G401 (cell line): ENCODE measurements around the gene HOXD10. TPM values are rescaled to one million over a fixed set of nuclear protein-coding genes. Genes with fewer than 3 reads are reported as not detected.

Experiments
- DNase-seq: peaks from one replicate; pipeline ENCODE4 v3.0.0-alpha.2; 2015; ENCODE audit warnings: low spot score
- in situ Hi-C: cut with HindIII; loops from 2 replicates; pipeline ENCODE4 v1.10.0; 2016; ENCODE audit warnings: low sequenced_read_pairs, mixed read lengths
- total RNA-seq: library from RNA; depleted of rRNA; stranded (reverse); fragments of >200 nt; shearing (Covaris generic); gene quantifications from 2 replicates; pipeline ENCODE4 v1.2.3, GENCODE V29; 2014

HOXD10 gene
- total RNA-seq, 1 experiment from 2014 or later = not detected

DNA sequence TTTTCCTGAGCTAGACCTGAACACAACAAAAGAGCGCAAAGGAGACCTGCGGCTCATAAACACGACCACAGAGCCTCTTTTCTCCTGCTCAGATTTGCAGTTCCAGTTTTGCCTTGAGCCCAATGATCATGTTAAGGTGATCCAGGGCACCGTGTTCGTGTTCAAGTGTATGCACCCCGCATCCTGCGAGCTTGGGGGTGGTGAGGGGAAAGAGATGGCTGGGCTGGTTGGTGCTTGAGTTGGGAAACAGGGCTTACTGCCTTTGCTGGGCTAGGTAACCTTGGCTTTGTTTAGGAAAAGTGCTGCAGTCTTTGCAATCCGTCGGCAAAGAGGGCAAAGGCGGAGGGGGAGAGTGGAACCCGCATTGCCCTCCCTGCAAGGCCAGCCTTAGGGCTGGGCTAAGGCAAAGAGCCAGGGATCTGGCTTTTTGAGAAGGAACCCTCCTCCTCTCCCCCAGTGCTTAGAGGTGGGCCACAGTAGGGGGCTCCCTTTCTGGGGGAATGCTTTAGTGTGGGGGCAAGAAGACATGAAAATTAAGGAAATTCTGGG is 1.3 kb downstream of the HOXD10 start:
- in situ Hi-C loops = no loop called here
- no peak for DNase-seq

DNA sequence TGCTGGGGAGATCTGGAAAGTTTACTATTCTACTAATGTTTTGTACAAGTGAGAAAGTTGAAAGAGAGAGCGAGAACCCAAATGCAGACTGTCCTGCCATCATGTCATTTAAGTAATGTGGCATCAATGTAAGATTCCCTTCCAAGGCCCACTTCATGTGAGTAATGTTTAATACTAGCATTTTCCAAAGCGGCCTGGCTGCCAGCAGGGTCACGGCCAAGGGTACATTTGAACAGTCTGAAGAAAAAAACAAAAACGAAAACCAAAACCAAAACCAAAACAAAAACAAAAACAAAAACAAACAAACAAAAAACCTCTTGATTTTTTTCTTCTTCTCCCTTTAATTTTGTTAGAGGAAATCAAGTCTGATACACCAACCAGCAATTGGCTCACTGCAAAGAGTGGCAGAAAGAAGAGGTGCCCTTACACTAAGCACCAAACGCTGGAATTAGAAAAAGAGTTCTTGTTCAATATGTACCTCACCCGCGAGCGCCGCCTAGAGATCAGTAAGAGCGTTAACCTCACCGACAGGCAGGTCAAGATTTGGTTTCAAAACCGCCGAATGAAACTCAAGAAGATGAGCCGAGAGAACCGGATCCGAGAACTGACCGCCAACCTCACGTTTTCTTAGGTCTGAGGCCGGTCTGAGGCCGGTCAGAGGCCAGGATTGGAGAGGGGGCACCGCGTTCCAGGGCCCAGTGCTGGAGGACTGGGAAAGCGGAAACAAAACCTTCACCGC is 2.2 kb downstream of the HOXD10 start:
- DNase-seq = no peak
- in situ Hi-C loops = no loop called here

DNA sequence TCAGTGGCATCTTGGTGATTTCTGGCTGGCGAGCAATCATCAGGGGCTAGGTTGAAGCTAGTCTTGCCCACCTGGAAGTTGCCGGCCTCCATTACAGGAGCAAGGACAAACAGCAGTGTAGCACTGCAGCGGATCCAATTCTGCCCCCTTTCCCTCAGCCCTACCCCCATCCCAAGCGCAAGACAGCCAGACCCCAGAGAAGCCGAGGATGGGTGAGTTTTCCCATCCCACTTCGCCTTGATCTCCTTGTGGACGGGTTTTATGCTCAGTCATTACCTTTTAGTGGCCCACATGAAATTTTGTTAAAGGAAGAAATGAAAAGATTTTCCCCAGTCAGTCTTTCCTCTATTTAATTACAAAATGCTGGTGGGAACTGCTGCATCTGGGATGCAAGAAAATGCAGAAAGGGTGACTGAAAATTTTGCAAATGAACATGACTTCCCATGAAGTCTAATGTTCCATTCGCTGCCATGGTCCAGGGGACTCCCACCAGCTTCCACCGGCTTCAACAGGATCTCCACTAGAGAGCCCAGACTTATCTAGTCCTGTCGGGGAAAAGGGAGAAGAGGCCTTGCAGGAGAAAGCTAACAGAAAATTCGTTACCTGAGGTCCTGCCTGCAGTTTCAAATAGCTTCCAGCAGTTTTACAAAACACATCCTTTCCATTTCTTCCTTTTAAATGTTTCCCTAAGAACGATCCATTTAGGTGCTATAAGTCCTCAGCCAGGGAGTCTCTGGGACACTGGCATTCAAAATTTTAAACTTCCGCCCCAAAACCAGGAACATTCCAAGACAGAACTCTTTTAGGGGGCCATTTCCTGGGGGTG is 4.0 kb downstream of the HOXD10 start:
- in situ Hi-C loops = no loop called here

DNA sequence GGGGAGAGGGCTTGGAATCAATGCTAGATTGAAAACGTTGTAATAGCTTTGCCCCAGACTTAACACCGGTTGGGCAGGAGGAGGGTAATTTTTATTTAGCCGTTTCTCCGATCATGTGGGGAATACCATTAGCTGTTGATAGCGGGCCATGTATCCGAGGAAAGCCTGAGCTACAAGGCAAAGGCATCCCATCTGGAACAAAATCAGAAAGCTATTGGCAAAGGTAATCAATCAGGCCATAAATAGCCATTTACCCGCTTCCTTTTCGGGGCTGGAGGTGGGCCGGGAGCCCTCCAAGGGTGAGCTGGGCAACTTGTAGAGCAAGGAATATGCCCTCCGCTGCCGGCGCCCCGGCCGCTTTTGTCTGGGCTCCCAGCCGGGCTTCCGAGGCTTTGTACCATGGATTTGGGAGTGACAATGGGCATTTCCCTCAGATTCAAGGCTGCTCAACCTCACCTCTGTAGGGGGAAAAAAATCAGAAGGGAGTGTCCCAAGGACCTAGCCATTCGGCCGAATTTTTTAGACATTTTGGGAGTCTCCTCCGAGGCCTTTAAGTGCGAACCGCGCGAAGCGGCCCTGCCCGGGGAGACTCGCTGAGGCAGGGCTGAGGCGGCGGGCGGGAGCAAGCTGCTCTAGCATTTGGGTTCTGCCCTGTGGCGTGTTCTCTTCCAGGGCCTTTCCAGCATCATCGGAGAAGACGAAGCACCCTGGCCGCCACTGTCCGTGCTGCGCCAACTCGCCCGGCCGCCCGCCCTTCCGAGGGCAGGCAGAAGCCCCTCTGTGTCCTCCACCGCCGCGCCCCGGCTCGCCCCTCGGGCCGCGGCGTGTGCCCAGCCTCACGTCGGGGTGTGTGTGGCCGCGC is 4.8 kb downstream of the HOXD10 start:
- in situ Hi-C loops = no loop called here
- DNase-seq = no peak

More for the DNA sequence above, 4.0 kb downstream of the HOXD10 start:
- DNase-seq = no peak

DNA sequence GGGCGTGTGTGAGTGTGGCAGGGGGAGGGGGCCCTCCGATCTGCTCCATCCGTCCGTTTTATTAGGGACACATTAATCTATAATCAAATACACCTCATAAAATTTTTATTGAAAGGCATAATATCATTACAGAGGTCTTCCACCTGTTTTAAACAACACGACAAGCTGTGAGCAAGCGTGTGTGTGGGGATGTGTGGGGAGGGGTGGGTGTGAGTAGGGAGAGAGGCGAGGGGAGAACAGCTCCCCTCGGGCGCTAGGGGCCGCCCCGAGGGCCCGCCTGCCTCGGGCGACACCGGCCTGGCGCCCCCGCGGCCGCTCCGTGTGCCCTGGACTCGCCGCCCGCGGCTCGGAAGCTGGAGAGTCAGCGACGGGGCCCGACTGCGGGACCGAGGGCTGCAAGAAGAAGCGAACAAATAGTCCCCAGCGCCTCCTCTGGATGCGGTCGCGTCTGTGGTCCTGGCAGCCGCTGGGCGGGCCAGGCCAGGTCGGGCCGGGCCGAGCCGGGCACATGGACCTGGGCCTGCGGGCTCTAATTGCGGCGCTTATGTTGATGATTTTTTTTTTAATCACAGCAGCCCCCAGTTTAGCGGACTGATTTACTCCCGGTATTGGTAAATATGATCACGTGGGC is 5.6 kb downstream of the HOXD10 start:
- DNase-seq = no peak
- in situ Hi-C loops = no loop called here

DNA sequence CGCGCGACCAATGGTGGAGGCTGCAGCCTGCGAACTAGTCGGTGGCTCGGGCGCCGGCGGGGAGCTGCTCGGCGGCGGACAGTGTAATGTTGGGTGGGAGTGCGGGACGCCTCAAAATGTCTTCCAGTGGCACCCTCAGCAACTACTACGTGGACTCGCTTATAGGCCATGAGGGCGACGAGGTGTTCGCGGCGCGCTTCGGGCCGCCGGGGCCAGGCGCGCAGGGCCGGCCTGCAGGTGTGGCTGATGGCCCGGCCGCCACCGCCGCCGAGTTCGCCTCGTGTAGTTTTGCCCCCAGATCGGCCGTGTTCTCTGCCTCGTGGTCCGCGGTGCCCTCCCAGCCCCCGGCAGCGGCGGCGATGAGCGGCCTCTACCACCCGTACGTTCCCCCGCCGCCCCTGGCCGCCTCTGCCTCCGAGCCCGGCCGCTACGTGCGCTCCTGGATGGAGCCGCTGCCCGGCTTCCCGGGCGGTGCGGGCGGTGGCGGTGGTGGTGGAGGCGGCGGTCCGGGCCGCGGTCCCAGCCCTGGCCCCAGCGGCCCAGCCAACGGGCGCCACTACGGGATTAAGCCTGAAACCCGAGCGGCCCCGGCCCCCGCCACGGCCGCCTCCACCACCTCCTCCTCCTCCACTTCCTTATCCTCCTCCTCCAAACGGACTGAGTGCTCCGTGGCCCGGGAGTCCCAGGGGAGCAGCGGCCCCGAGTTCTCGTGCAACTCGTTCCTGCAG is 6.3 kb downstream of the HOXD10 start, which contains the start of gene HOXD9:
Gene HOXD9 (plus strand): TSS at position 37 of the 728 bp plus-strand sequence. CDS start 50 bp downstream, at position 87.
- in situ Hi-C loops = no loop called here
- no peak for DNase-seq

DNA sequence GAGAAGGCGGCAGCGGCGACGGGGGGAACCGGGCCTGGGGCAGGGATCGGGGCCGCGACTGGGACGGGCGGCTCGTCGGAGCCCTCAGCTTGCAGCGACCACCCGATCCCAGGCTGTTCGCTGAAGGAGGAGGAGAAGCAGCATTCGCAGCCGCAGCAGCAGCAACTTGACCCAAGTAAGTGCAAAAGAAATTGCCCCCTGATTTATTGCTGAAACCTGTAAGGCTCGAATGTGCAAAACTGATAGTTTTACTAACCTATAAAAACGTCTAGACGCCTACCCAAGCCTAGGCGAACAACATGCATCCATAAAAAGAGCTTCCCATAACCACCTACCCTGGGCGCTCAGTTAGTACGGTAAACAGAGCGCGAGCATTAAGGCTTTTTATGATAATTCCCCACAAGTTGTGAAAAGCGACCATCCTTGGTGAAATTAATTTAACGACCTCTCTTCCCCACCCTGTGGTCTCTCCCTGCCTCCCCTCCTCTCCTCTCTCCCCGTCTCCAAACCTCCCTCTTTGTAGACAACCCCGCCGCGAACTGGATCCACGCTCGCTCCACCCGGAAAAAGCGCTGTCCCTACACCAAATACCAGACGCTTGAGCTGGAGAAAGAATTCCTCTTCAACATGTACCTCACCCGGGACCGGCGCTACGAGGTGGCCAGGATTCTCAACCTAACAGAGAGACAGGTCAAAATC is 7.0 kb downstream of the HOXD10 start:
- DNase-seq = no peak
- in situ Hi-C loops = no loop called here

DNA sequence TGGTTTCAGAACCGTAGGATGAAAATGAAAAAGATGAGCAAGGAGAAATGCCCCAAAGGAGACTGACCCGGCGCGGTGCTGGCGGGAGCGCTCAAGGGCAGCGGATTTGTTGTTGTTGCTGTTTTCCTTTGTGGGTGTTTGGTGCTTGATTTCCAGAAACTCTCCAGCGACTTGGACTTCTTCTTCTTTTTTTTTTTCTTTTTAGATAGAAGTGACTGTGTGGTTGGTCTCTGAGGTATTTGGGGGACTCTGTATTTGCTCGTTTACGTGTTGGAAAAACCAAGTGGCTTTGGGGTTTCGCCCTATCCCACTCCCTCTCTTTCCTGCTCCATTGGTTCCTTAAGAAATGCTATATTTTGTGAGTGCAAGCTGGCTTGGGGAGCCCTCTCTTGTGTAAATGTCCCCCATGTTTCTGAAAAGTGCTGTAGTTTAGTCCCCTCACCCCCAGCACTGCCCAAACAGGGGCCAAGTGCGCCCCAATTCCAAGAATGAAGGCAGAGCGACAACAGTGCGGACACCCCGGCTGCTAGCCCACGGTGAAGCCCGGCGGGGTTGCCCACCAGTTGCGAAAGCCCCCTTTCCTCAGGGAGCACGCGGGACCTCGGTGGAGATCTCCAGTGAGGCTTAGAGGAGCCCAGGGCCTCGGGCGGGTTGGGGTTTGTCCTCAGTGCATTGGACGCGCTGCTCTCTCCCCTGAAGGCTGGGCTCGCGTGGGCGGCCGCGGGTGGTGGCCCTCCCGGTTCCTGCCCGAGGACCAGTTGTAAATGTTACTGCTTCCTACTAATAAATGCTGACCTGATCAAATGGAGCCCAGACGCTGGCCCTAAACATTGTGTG is 7.8 kb downstream of the HOXD10 start:
- in situ Hi-C loops = no loop called here
- DNase-seq = no peak

DNA sequence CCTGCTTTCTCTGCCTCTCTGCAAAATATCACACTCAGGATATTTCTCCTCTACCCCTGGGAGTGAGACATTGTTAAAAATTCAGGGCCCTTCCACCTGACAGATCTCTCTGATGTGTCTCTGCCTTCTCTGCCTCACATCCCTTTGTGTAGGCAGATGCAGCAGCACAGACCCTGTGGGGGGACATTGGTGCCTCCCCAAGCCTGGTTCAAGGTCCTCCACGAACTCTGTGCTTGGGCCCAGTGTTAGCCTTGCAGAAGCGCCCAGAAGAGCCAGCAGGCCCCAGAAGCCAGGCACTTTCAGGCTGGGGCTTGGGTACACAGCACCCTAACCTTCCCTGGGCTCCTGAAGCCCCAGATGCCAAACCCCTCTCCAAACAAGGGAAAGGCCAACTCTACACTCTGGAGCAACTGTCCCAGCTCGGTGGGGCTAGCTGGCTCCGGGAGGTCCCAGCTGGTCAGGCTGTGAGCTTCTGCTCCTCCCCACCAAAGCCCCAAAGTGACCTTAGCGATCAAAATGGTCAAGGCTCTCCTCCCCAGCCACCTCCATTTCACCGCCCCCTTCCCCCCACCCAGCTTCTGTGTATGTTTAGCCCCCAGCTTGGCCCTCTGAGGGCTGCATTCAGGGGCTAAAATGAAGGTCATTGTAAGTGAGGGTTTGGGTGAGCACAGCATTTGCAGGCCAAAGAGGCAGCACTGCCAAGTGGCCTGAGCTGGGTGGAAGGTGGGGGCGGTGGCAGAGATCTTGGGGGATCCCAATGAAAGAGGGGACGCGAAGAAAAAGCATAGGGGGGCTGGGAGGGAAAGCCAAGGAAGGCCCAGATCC is 8.6 kb downstream of the HOXD10 start:
- in situ Hi-C loops = no loop called here
- no peak for DNase-seq

DNA sequence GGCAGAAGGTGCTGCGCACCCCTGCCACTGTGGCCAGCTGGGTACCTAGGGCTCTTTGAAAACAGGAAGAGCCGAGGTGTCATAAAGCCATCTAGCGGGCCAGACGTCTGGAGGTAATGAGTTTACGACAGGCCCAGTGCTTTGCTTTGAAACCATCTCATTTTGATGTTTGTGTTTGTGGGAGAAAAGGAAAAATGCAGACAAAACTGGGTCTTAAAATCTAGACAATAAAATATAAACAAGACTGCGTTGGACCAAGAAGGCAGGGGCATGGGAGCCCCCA is 9.1 kb downstream of the HOXD10 start:
- no peak for DNase-seq
- in situ Hi-C loops = no loop called here

DNA sequence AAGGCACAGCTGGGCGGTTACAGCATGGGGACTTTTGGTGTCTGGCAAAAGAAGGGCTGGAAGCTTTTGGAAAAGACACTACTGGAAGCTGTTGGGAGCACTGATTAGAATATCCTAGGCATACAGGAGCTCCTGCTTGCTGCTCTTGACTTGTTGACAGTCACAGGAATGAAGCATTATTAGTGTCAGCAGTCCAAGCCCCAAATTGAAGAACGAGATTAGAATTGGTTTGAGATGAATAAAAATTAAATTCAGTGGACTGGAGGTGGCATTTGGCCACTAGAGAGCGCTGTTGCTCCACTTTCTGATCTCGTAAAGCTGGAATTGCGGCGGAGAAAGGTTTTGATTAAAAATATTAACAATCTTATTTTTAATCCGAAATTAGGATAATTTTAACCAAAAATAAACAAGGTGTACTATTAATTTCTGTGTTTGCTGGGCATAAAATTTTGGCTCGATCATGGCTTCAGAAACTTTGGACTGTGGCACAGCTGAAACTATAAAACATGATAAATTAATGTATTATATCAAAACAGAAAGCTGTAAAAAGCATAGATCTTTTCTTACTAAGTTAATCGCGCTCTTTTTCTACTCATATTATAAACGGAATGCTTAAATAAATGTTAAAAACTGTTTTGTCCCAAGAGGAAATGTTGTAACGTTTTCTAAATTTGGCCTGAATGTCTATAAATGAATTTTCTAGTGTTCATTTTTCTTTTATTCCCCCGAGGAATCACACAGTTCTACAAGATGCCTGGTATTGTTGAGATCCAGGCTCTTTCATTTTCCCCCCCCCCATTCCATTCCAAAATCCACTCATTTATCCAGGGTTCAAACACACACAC is 10.6 kb downstream of the HOXD10 start:
- in situ Hi-C loops = no loop called here
- DNase-seq = peak; percentile 66

DNA sequence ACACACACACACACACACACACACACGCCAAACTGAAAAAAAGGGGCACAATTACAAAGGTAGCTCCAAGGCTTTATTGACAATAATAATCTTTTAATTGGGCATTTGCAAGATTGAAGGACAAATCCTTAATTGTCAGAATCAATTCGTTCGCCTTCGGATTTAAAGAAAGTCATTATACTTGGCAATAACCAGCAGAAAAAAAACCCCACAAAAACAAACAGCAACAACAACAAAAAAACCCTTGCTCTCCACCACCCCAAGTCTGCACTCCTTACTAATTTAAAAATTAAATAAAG is 11.1 kb downstream of the HOXD10 start:
- no peak for DNase-seq
- in situ Hi-C loops = no loop called here

DNA sequence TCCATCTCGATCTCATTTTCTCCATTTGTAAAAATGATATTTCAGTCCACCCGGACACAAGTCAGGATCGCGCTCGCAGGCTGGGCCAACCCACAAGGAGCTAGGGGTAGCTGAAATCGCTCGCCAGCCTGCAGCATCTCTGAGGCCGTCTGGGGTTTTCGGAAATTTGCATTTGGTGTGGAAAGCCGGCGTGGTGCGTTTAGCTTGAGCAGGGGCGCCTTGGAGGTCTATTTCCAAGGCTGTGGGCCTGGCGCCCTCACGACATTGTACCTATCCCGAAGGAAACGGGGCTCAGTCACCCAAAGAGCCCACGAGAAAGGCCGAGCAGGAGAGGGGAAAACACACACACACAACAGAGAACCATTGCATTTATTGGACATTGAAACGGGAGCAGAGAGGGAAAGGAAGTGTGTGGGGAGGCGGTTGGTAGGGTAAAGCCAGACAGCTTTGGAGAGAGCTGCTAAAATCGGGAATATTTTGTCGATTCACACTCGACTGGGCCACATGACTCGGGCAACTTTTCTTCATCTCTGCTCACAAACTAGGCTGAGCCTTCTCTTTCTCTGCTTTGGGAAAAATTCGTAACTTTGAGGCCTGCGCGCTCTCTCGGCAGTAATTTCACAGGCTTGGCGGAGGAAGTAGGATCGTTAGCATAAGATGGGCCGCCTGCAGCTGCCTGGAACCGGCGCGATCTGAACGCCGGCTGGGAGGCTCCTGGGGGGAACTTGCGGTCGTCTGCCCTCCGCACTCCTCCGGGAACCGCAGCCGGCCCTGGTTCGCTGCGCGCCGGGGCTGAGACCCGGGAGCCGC is 11.8 kb downstream of the HOXD10 start:
- DNase-seq = no peak
- in situ Hi-C loops = no loop called here

DNA sequence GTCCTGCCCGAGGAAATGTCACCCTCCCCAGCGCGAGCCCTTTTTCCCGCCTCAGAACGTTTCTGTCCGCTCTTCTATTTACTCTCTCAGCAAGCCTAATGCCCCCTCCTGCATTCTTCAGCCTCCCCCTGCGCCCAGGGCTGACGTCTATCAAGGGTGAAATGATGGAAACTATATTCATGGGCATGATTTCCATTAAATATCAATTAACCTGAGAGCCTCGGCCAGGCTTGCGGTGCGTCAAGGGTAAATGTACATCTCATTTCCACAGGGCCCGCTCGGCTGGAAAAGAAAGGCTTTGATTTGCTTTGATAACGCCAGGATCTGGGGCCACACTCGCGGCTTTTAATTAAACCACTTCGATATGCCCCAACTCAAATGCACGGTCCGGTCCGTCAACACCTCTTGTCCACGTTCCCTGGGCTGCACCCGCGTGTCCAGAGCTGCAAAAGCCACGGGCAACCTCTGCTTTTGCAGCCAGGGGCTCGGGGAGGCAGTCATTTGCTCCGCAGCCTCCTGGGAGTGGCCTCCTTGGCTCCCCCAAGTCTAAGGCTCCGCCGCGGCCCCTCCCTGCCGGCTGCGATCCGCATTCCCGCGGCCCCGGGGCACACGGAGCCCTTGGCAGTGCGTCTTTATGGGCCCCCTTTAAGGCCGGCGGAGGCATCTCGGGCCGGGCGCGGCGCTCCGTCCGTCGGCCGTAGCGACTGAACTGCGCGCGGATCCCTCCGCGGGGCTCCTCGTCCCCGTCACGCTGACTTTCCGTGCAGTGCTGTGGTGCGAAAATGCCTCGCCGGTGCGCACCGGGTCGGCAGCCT is 12.6 kb downstream of the HOXD10 start, which contains the start of gene HOXD8:
Gene HOXD8 (plus strand): TSS at position 724 of the 815 bp plus-strand sequence. CDS start 662 bp downstream, outside the sequence.
- in situ Hi-C loops = no loop called here
- DNase-seq = no peak
